ENCODE measurements around the gene USF1. TPM values are rescaled to one million over a fixed set of nuclear protein-coding genes. Genes with fewer than 3 reads are reported as not detected.
"Not testable (repeated sequence)": the region's sequence is repeated elsewhere in the genome, so short reads cannot be mapped to it uniquely, and the experiment has no call there.

USF1 gene
- total RNA-seq, 1 donor from 2014 or later: 81.8 TPM

- no peak for DNase-seq
These were observed 12.0 kb downstream of the USF1 start for GRCh38 chr1:161033751-161034150.

GRCh38 chr1:161032409-161032808, 13.4 kb downstream of the USF1 start:
- Histone ChIP-seq H3K36me3 (no peaks in the 10 kb centered on the region), H3K4me1 (peaks cover 5% of the 10 kb centered on the region), H3K9me3 (no peaks in the 10 kb centered on the region), H3K27me3 (ENCODE audit: low read depth) (no peaks in the 10 kb centered on the region), H3K27ac (no peak overlapping the region), H3K4me3 (no peak overlapping the region)
- no peak for TF ChIP-seq CTCF (IDR thresholded peaks at IDR 0.05)
- intact Hi-C loops (cut with DNase I): no loop called here
- ATAC-seq (peak in 1 of 2 donors; percentile 7), DNase-seq (no peak)

More at GRCh38 chr1:161033751-161034150, 12.0 kb downstream of the USF1 start:
- H3K27ac ChIP-seq: no peak overlapping the region
- peaks cover 15% of the 10 kb centered on the region for H3K4me1 ChIP-seq
- TF ChIP-seq CTCF (IDR thresholded peaks at IDR 0.05): no peak
- H3K9me3 ChIP-seq: no peaks in the 10 kb centered on the region
- no peak overlapping the region for H3K4me3 ChIP-seq
- H3K36me3 ChIP-seq: peaks cover 2% of the 10 kb centered on the region
- no peaks in the 10 kb centered on the region for H3K27me3 ChIP-seq (ENCODE audit: low read depth)
- no peak for ATAC-seq
- intact Hi-C loops (cut with DNase I): no loop called here

- no peak for TF ChIP-seq CTCF (IDR thresholded peaks at IDR 0.05)
- no peaks in the 10 kb centered on the region for H3K36me3 ChIP-seq
- DNase-seq: no peak
- H3K27ac ChIP-seq: no peak overlapping the region
- peaks cover 5% of the 10 kb centered on the region for H3K4me1 ChIP-seq
- no peak for ATAC-seq
- no peaks in the 10 kb centered on the region for H3K9me3 ChIP-seq
- H3K4me3 ChIP-seq: no peak overlapping the region
- H3K27me3 ChIP-seq (ENCODE audit: low read depth): no peaks in the 10 kb centered on the region
- intact Hi-C loops (cut with DNase I): no loop called here
These were observed 13.9 kb downstream of the USF1 start for GRCh38 chr1:161031874-161032273.

- DNase-seq; H3K4me1 ChIP-seq; H3K9me3 ChIP-seq; H3K4me3 ChIP-seq; H3K27ac ChIP-seq; ATAC-seq; H3K36me3 ChIP-seq; H3K27me3 ChIP-seq (ENCODE audit: low read depth); intact Hi-C loops (cut with DNase I): not testable (repeated sequence)
These were observed 16.3 kb downstream of the USF1 start for GRCh38 chr1:161029466-161029865.

- intact Hi-C loops (cut with DNase I); H3K9me3 ChIP-seq; H3K36me3 ChIP-seq; H3K27ac ChIP-seq; H3K4me3 ChIP-seq; DNase-seq; H3K27me3 ChIP-seq (ENCODE audit: low read depth); ATAC-seq; H3K4me1 ChIP-seq: not testable (repeated sequence)
These were observed 18.8 kb downstream of the USF1 start for GRCh38 chr1:161026954-161027353.

- H3K27me3 ChIP-seq (ENCODE audit: low read depth); ATAC-seq; intact Hi-C loops (cut with DNase I); H3K36me3 ChIP-seq; H3K27ac ChIP-seq; H3K4me3 ChIP-seq; DNase-seq; H3K9me3 ChIP-seq: not testable (repeated sequence)
- H3K4me1 ChIP-seq: peaks cover 32% of the 10 kb centered on the region
These were observed 23.3 kb downstream of the USF1 start for GRCh38 chr1:161022432-161022831.

- DNase-seq (no peak), ATAC-seq (no peak)
- TF ChIP-seq CTCF (IDR thresholded peaks at IDR 0.05): no peak
- Histone ChIP-seq H3K27ac (peak overlapping the region; percentile 94), H3K4me3 (peak overlapping the region; percentile 91), H3K4me1 (peaks cover 37% of the 10 kb centered on the region), H3K9me3 (no peaks in the 10 kb centered on the region), H3K27me3 (ENCODE audit: low read depth) (no peaks in the 10 kb centered on the region), H3K36me3 (no peaks in the 10 kb centered on the region)
- intact Hi-C loops (cut with DNase I): no loop called here
These were observed 23.8 kb downstream of the USF1 start for GRCh38 chr1:161021970-161022353.
